GM12892 (cell line): Measurements from ENCODE around the gene PKN3.

Source experiments
- POLR2A ChIP-seq: IDR thresholded peaks from 2 replicates; pipeline ENCODE4 v1.6.1; 2011; ENCODE audit warnings: low read depth, low read length, control low read depth
- POLR2AphosphoS5 ChIP-seq: IDR thresholded peaks from 2 replicates; pipeline ENCODE4 v1.6.1; 2011; ENCODE audit warnings: low read depth, low read length, control low read depth
- TAF1 ChIP-seq: IDR thresholded peaks from 2 replicates; pipeline ENCODE4 v1.6.1; 2011; ENCODE audit warnings: low read depth, mild to moderate bottlenecking, control low read depth, low read length, borderline replicate concordance

DNA sequence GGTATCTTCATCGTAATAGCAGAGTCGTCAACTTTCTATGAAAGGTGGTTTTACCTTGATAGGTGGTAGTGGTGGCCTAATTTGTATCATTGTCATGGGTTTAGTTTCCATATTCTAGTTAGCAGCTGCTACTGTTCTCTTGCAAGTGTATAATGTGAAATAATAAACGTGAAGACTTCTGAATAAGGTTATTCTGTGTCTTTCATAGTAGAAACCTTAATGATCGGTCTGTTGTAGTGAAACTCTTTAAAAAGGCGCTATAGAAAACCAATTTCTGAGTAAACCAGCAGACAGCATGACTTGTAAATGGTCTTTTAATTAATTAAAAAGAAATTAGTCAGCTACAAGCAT, 11.6 kb upstream of the PKN3 start:
- TF ChIP-seq POLR2AphosphoS5 (no peak), POLR2A (no peak), TAF1 (no peak)
